ENCODE results near the gene WWC1. TPM values are rescaled to one million over a fixed set of nuclear protein-coding genes. Genes with fewer than 3 reads are reported as not detected.
A peak's percentile ranks its signal among the peaks of the same experiment; 100 is the strongest.
"Not testable (repeated sequence)": the region's sequence is repeated elsewhere in the genome, so short reads cannot be mapped to it uniquely, and the experiment has no call there.

The WWC1 gene
- total RNA-seq, 2 donors from 2014 or later = 0.33 to 0.97 TPM

- peak; percentile 54 for DNase-seq (ENCODE audit: low spot score)
- intact Hi-C loops (cut with DNase I) = loop anchor here in 1 of 2 donors (1.0 kb wide), 1 partner anchor 22 kb away; no protein-coding TSS in a partner anchor
Observed at GRCh38 chr5:168324859-168325630, 33.6 kb downstream of the WWC1 start.

GRCh38 chr5:168327019-168327421 is 35.6 kb downstream of the WWC1 start:
- no peak for DNase-seq (ENCODE audit: low spot score)
- intact Hi-C loops (cut with DNase I) = no loop called here

- intact Hi-C loops (cut with DNase I) = no loop called here
- DNase-seq (ENCODE audit: low spot score) = peak; percentile 2
Observed at GRCh38 chr5:168327451-168327850, 36.0 kb downstream of the WWC1 start.

GRCh38 chr5:168327994-168328393 is 36.5 kb downstream of the WWC1 start:
- intact Hi-C loops (cut with DNase I) = no loop called here
- peak; percentile 19 for DNase-seq (ENCODE audit: low spot score)

GRCh38 chr5:168328814-168329213 is 37.4 kb downstream of the WWC1 start:
- intact Hi-C loops (cut with DNase I) = no loop called here

GRCh38 chr5:168329302-168329701 is 37.9 kb downstream of the WWC1 start:
- intact Hi-C loops (cut with DNase I) = no loop called here
- DNase-seq (ENCODE audit: low spot score) = no peak

More at GRCh38 chr5:168328814-168329213, 37.4 kb downstream of the WWC1 start:
- DNase-seq (ENCODE audit: low spot score) = peak; percentile 35

GRCh38 chr5:168332042-168332441 is 40.6 kb downstream of the WWC1 start:
- intact Hi-C loops (cut with DNase I) = no loop called here
- DNase-seq (ENCODE audit: low spot score) = no peak

GRCh38 chr5:168334280-168334679 is 42.8 kb downstream of the WWC1 start:
- intact Hi-C loops (cut with DNase I) = no loop called here
- no peak for DNase-seq (ENCODE audit: low spot score)

GRCh38 chr5:168334695-168335094 is 43.2 kb downstream of the WWC1 start:
- no peak for DNase-seq (ENCODE audit: low spot score)
- intact Hi-C loops (cut with DNase I) = no loop called here

- intact Hi-C loops (cut with DNase I) = no loop called here
- DNase-seq (ENCODE audit: low spot score) = no peak
Observed at GRCh38 chr5:168337361-168337760, 45.9 kb downstream of the WWC1 start.

GRCh38 chr5:168339109-168339771 is 47.8 kb downstream of the WWC1 start:
- DNase-seq (ENCODE audit: low spot score) = no peak
- intact Hi-C loops (cut with DNase I) = loop anchor here in 1 of 2 donors (2.0 kb wide), 1 partner anchor 52 kb away; no protein-coding TSS in a partner anchor

- DNase-seq (ENCODE audit: low spot score) = not testable (repeated sequence)
Observed at GRCh38 chr5:168339772-168340140, 48.3 kb downstream of the WWC1 start.

GRCh38 chr5:168340487-168340886 is 49.0 kb downstream of the WWC1 start:
- DNase-seq (ENCODE audit: low spot score) = no peak
- intact Hi-C loops (cut with DNase I) = no loop called here

More at GRCh38 chr5:168339772-168340140, 48.3 kb downstream of the WWC1 start:
- intact Hi-C loops (cut with DNase I) = loop anchor here in 1 of 2 donors (2.0 kb wide), 1 partner anchor 51 kb away; no protein-coding TSS in a partner anchor

GRCh38 chr5:168341178-168341577 is 49.7 kb downstream of the WWC1 start:
- DNase-seq (ENCODE audit: low spot score) = no peak
- intact Hi-C loops (cut with DNase I) = no loop called here

- intact Hi-C loops (cut with DNase I) = no loop called here
- DNase-seq (ENCODE audit: low spot score) = no peak
Observed at GRCh38 chr5:168342151-168342825, 50.8 kb downstream of the WWC1 start.

- no peak for DNase-seq (ENCODE audit: low spot score)
- intact Hi-C loops (cut with DNase I) = no loop called here
Observed at GRCh38 chr5:168342985-168343384, 51.5 kb downstream of the WWC1 start.

- DNase-seq (ENCODE audit: low spot score) = no peak
- intact Hi-C loops (cut with DNase I) = no loop called here
Observed at GRCh38 chr5:168346417-168346816, 55.0 kb downstream of the WWC1 start.

GRCh38 chr5:168347368-168348083 is 56.1 kb downstream of the WWC1 start:
- DNase-seq (ENCODE audit: low spot score) = no peak
- intact Hi-C loops (cut with DNase I) = loop anchor here in 1 of 2 donors (1.0 kb wide), 1 partner anchor 23 kb away; no protein-coding TSS in a partner anchor

GRCh38 chr5:168348084-168348414 is 56.6 kb downstream of the WWC1 start:
- no peak for DNase-seq (ENCODE audit: low spot score)
- intact Hi-C loops (cut with DNase I) = no loop called here

Measured in posterior vena cava (tissue), 2 donors.